HG03175 (cell line): ENCODE measurements around the gene RIOX2.
A peak's percentile ranks its signal among the peaks of the same experiment; 100 is the strongest.
"Not testable (repeated sequence)": the region's sequence is repeated elsewhere in the genome, so short reads cannot be mapped to it uniquely, and the experiment has no call there.

Experiments used
- ATAC-seq: cut with Tn5 transposase; IDR thresholded peaks from one replicate; pipeline ENCODE4 v1.9.1; 2021; ENCODE audit warnings: mild to moderate bottlenecking, moderate library complexity; ENCODE audit not compliant: unreplicated experiment

Gene RIOX2

DNA sequence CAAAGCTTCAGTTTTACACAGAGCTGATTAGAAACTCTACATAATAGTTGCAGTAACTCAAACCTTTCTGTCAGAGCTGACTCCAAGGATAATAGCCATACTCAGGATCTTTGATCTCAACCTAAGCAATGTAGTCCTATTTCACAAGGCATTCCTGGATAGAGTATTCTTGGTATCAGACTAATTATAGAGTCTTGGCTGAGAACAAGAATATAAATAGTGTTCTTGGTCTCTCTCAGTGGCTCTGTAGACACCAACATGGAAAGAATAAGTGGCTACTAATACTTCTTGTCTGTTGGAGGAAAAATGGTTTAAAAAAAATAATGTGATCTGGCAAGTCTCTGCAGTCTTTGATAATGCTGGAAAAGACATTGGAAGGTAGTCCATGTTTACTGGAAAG is 55.7 kb downstream of the RIOX2 start:
- no peak for ATAC-seq

DNA sequence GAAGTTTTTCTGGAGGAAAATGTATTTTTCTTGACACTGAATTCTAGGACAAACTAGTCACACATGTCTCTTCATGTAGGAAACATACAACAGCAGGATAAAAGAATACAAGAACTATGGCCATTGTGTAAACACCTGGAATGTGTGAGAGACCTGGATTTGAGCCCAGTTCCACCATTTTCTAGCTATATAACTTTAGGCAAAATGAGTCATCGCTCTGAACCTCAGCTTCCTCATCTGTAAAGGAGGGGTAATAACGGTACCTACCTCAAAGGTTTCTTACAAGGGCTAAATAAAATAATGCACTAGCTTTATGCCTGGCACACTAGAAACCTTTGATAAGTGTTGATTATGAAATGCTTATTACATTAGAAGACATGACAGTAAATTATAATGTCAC is 57.8 kb downstream of the RIOX2 start:
- ATAC-seq, result no peak

DNA sequence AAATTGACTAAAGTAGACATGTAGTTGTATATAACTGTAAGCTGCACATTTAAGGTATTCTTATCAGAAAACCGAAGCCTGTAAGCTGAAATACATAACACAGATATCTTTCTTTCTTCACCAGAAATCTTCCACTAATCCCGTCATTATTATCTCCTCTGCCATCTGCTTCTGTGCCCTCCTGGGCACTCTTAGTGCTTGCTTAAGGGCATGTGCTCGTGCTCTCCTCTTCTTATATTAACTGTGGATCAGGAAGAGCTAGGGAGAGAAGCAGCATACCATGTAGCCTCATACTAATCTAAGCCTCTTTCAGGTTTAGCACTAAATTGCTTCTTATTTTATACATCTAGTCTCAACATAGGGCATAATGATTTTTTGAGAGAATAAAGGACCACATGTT is 60.8 kb downstream of the RIOX2 start:
- no peak for ATAC-seq

DNA sequence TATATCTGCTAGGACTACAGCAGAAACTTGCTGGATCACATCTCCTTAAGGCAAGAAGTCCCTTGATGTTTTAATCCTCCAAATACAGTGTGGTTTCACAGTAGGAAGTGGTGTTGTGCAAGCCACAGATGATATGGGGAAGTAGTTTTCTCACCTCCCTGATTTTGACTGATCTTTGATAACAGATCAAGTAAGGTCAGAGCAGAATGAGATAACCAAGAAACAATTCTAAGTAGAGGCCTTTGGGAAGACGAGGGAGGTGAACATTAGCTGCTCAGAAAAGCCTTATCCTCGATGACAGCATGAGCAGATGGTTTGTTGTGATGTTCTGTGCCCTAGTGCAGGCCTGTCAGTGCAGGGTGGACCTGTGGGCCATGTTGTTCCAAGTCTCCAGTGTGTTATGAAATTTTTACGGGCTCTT is 61.3 kb downstream of the RIOX2 start:
- ATAC-seq, result peak; percentile 50

DNA sequence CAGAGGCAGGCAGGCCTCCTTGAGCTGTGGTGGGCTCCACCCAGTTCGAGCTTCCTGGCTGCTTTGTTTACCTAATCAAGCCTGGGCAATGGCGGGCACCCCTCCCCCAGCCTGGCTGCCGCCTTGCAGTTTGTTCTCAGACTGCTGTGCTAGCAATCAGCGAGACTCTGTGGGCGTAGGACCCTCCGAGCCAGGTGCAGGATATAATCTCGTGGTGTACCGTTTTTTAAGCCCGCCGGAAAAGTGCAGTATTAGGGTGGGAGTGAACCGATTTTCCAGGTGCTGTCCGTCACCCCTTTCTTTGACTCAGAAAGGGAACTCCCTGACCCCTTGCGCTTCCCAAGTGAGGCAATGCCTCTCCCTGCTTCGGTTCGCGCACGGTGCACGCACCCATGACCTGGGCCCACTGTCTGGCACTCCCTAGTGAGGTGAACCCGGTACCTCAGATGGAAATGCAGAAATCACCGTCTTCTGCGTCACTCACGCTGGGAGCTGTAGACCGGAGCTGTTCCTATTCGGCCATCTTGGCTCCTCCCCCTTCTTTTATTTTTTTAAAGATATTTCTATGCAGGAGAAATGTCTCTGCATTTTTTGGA is 61.9 kb downstream of the RIOX2 start:
- not testable (repeated sequence) for ATAC-seq

DNA sequence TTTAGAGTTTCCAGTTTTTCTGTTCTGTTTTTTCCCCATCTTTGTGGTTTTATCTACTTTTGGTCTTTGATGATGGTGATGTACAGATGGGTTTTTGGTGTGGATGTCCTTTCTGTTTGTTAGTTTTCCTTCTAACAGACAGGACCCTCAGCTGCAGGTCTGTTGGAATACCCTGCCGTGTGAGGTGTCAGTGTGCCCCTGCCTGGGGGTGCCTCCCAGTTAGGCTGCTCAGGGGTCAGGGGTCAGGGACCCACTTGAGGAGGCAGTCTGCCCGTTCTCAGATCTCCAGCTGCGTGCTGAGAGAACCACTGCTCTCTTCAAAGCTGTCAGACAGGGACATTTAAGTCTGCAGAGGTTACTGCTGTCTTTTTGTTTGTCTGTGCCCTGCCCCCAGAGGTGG is 62.4 kb downstream of the RIOX2 start:
- not testable (repeated sequence) for ATAC-seq

DNA sequence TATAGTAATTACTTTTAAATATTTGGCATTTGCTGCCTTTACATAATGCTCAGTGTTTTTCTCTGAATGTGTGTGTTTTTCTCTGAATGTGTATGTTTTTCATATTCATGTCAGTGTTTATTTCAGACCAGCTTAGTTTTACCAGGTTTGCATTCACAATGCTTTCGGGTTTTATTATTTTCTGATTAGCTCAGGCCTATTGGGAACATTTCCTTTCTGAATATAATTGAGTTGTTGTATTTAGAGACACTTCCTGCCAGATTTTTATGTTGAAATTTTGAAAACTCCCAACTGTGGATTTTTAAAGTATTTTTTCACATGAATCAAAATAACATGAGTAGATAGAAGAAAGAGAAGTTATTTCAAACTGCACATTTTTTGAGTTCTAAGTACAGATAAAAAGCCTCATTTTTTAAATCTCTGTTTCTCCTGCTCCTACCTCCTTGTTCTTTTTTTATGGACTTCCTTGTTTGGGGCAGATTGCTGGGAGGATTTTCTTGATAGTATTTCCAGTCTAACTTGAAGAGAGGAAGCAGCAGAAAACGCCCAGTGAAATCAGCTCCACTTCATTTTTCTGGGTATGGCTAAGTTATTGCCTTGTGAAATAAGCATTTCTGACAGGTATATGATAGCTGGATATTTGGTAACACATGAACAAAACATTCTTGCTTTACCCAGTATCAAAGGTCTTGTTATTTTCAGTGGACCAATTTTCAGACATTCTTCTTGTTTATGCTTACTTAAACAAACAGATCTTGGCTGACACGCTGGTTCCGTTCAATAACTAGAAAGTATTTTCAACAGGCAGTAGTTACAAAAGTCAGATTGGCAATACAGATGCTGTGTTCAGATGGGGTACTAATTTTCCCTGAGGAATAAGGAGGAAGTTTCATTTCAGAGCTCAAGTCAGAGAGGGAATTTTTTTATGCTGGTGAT is 70.7 kb downstream of the RIOX2 start:
- no peak for ATAC-seq

DNA sequence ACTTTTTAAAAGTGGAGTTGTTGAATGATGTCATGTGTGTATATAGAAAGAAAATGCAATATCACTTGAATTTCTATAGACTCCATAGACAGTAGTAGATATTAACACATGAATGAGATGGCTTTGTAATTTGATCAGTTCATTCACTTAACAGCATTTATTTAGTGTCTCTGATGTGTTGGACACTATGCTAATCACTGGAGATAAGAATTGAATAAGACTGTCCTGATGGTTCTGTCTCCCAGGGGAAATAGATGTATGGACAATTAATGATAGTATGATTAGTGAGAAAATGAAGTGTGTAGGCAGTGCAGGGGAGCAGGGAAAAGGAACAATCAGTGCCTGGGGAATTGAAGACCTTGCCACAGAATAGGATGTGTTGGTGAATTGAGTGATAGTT is 72.9 kb downstream of the RIOX2 start:
- no peak for ATAC-seq

DNA sequence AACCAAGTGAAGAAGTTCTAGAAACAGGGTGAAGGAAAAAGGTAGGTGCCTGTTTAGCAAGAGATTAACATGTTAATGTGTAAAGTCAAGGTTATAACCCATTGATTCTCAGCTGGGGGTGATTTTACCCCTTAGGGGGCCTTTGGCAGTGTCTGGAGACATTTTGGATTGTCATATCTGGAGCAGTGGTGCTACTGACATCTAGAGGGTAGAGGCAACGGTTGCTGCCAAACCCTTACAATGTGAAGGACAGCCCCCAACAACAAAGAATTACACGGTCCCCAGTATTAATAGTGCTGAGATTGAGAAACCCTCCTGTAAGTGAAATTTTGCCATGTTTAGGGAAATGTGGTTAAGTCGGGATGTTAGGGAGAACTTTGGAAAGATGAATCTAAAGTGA is 75.7 kb downstream of the RIOX2 start:
- no peak for ATAC-seq

DNA sequence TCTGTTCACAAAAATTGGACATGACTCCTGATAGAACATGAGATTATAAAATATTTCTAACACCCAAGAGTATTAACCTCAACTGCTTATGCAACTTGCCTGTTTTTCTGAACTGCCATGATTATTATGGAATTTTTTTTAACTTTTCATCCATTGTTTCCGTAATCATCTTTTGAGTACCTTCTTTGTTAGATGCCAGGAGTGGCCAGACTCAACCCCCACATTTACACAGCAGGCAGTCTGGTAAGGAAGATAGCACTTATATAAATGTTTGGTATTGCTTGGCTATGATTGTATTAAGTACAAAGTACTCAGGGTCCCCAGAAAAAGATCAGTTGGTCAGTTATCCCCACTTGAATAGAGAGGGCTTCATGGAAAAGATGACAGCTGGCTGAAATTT is 76.1 kb downstream of the RIOX2 start:
- no peak for ATAC-seq

DNA sequence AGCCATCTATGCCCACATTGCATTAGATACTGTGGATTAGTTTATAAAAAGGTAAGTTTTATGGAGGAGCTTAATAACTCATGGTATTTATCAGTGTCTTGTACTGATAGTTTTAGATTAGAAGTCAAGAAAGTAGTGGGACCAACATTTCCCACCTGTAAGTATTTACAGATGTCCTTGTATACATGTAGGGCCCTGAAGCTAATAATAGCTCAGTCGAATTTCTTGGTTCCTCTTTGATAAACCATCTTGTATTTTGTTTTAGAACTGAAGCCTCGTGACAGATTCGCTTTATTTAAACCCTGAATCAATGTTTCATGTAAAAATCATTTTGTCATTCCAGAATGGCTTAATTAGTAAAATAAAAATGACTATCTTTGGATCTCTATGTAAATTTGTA is 77.0 kb downstream of the RIOX2 start:
- ATAC-seq, result peak; percentile 63

DNA sequence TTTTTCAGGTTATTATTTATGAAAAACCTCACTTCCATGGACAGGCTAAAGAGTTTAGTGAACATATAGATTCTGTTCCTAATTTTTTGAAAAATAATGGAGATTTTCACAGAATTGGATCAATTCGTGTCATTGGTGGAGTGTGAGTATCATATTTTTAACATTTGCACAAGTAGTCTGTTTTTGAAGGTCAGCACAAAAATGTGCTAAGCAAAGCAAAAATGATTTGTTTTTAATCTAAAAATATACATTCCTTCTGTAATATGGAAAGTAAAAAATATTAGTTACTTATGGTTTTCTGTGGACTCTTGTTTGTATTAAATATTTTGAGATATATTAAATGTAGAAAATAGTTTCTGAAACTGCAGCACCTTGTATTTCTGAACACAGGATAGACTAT is 79.4 kb downstream of the RIOX2 start:
- no peak for ATAC-seq
